Gastroesophageal sphincter (tissue), 3 donors: ENCODE results near the gene TTC23.

ENCODE experiments used
- CTCF ChIP-seq, 4 experiments: fragments of 200-600 bp in 2 of 4; fragments of 450-650 bp in 2 of 4; sonication (generic) in 1 of 4; IDR thresholded peaks; one replicate each; pipeline ENCODE4 v1.5.1; 2017 to 2019; ENCODE audit warnings: antibody characterized with exemption in 4 of 4, mild to moderate bottlenecking in 2 of 4, moderate library complexity in 2 of 4
- EP300 ChIP-seq: sonication (generic); formaldehyde crosslinking; IDR thresholded peaks from one replicate; pipeline ENCODE4 v1.6.1; 2017; ENCODE audit warnings: antibody characterized with exemption, mild to moderate bottlenecking
- POLR2A ChIP-seq, 2 donors: fragments of 450-650 bp; IDR thresholded peaks; one replicate each; pipeline ENCODE4 v1.6.1; 2017; ENCODE audit warnings: antibody characterized with exemption in 2 of 2, mild to moderate bottlenecking in 2 of 2, moderate library complexity in 1 of 2
- POLR2AphosphoS5 ChIP-seq: sonication (generic); formaldehyde crosslinking; IDR thresholded peaks from one replicate; pipeline ENCODE4 v1.6.1; 2017; ENCODE audit warnings: antibody characterized with exemption

- TF ChIP-seq POLR2A (IDR thresholded peaks at IDR 0.05) (no peak), CTCF (IDR thresholded peaks at IDR 0.05) (peak in 2 of 4 experiments; percentile 11 to 21), EP300 (no peak), POLR2AphosphoS5 (peak; percentile 69)
Observed at GRCh38 chr15:99181545-99181971, 67.8 kb downstream of the TTC23 start.
